GM21528 (cell line): Measurements from ENCODE around the gene DYNC1I1.

Source experiments
- ATAC-seq: cut with Tn5 transposase; IDR thresholded peaks from one replicate; pipeline ENCODE4 v1.9.1; 2021; ENCODE audit warnings: mild to moderate bottlenecking, moderate library complexity; ENCODE audit not compliant: unreplicated experiment, low FRiP score

The DYNC1I1 gene

GRCh38 chr7:96059075-96059474, 286.7 kb downstream of the DYNC1I1 start:
- no peak for ATAC-seq

GRCh38 chr7:96061009-96061408, 288.7 kb downstream of the DYNC1I1 start:
- ATAC-seq = no peak

- no peak for ATAC-seq
These were observed 289.5 kb downstream of the DYNC1I1 start for GRCh38 chr7:96061844-96062243.

- no peak for ATAC-seq
These were observed 295.0 kb downstream of the DYNC1I1 start for GRCh38 chr7:96067321-96067720.

- ATAC-seq = no peak
These were observed 297.0 kb downstream of the DYNC1I1 start for GRCh38 chr7:96069401-96069800.

GRCh38 chr7:96074871-96075270, 302.5 kb downstream of the DYNC1I1 start:
- ATAC-seq = no peak

- peak; percentile 70 for ATAC-seq
These were observed 303.4 kb downstream of the DYNC1I1 start for GRCh38 chr7:96075510-96076349.

GRCh38 chr7:96076350-96076707, 304.0 kb downstream of the DYNC1I1 start:
- no peak for ATAC-seq

GRCh38 chr7:96080027-96080426, 307.7 kb downstream of the DYNC1I1 start:
- ATAC-seq = no peak

GRCh38 chr7:96084881-96085553, 312.7 kb downstream of the DYNC1I1 start:
- no peak for ATAC-seq

GRCh38 chr7:96085953-96086352, 313.6 kb downstream of the DYNC1I1 start:
- no peak for ATAC-seq

- no peak for ATAC-seq
These were observed 316.2 kb downstream of the DYNC1I1 start for GRCh38 chr7:96088579-96088978.

GRCh38 chr7:96089511-96089910, 317.2 kb downstream of the DYNC1I1 start:
- ATAC-seq = no peak

- ATAC-seq = no peak
These were observed 318.4 kb downstream of the DYNC1I1 start for GRCh38 chr7:96090756-96091155.

GRCh38 chr7:96093435-96093834, 321.1 kb downstream of the DYNC1I1 start:
- ATAC-seq = no peak

GRCh38 chr7:96097835-96098234, 325.5 kb downstream of the DYNC1I1 start:
- no peak for ATAC-seq

- ATAC-seq = no peak
These were observed 328.4 kb downstream of the DYNC1I1 start for GRCh38 chr7:96100737-96101136.

GRCh38 chr7:96102096-96102811, 329.9 kb downstream of the DYNC1I1 start:
- ATAC-seq = no peak

- no peak for ATAC-seq
These were observed 332.6 kb downstream of the DYNC1I1 start for GRCh38 chr7:96104984-96105383.

- ATAC-seq = no peak
These were observed 339.1 kb downstream of the DYNC1I1 start for GRCh38 chr7:96111405-96111804.

GRCh38 chr7:96114190-96114589, 341.8 kb downstream of the DYNC1I1 start:
- ATAC-seq = no peak
